ENCODE measurements around the gene LUZP2. TPM values are rescaled to one million over a fixed set of nuclear protein-coding genes. Genes with fewer than 3 reads are reported as not detected.

Gene LUZP2
- total RNA-seq, 3 donors from 2014 or later: 1.6 to 5.6 (median 4.4) TPM

DNA sequence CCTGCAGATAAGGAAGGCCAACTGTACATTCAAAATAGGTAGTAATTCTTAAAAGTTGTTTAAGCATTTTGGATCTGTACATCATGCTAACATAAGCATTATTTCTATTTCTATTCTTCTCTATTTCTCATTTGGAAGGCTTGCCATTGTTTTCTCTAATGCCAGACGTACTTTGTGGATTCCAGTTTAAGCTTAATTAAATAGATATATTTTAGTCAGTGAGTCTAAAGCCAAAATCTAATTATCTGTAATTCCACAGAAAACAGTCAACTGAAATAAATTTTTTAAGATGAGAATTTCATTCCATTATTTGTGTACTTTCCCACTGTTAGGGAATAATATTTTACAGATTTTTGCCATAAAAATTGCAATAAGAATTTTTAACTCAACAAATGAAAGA is 123.0 kb downstream of the LUZP2 start:
- TF ChIP-seq, protein P1, sequence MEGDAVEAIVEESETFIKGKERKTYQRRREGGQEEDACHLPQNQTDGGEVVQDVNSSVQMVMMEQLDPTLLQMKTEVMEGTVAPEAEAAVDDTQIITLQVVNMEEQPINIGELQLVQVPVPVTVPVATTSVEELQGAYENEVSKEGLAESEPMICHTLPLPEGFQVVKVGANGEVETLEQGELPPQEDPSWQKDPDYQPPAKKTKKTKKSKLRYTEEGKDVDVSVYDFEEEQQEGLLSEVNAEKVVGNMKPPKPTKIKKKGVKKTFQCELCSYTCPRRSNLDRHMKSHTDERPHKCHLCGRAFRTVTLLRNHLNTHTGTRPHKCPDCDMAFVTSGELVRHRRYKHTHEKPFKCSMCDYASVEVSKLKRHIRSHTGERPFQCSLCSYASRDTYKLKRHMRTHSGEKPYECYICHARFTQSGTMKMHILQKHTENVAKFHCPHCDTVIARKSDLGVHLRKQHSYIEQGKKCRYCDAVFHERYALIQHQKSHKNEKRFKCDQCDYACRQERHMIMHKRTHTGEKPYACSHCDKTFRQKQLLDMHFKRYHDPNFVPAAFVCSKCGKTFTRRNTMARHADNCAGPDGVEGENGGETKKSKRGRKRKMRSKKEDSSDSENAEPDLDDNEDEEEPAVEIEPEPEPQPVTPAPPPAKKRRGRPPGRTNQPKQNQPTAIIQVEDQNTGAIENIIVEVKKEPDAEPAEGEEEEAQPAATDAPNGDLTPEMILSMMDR (IDR thresholded peaks at IDR 0.05): no peak
- ATAC-seq: no peak
- no peaks in the 10 kb centered on the region for H3K9me3 ChIP-seq

DNA sequence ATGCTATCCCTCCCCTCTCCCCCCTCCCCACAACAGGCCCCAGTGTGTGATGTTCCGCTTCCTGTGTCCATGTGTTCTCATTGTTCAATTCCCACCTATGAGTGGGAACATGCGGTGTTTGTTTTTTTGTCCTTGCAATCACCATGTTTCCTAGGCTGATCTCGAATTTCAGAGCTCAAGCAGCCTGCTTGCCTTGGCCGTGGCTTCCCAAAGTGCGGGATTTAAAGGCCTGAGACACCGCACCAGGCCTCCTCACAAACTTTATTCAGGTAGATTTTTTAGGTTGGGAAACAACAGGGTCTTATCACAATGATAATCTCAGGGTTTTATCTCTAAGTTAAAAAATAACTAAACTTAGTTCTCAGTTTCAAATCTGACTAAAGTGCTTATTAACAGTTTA is 125.4 kb downstream of the LUZP2 start:
- no peaks in the 10 kb centered on the region for H3K9me3 ChIP-seq
- no peak for DNase-seq
- H3K4me1 ChIP-seq (ENCODE audit: low read depth): peaks cover 3% of the 10 kb centered on the region
- H3K36me3 ChIP-seq (ENCODE audit: low read depth): no peaks in the 10 kb centered on the region
- no peak overlapping the region for H3K4me3 ChIP-seq
- ATAC-seq: no peak
- intact Hi-C loops (cut with DNase I, micrococcal nuclease): no loop called here
- TF ChIP-seq, protein P1 (IDR thresholded peaks at IDR 0.05): no peak

More for the DNA sequence above, 123.0 kb downstream of the LUZP2 start:
- DNase-seq: no peak
- intact Hi-C loops (cut with DNase I, micrococcal nuclease): no loop called here
- H3K4me3 ChIP-seq: no peak overlapping the region
- no peaks in the 10 kb centered on the region for H3K36me3 ChIP-seq (ENCODE audit: low read depth)
- H3K4me1 ChIP-seq (ENCODE audit: low read depth): peaks cover 3% of the 10 kb centered on the region

DNA sequence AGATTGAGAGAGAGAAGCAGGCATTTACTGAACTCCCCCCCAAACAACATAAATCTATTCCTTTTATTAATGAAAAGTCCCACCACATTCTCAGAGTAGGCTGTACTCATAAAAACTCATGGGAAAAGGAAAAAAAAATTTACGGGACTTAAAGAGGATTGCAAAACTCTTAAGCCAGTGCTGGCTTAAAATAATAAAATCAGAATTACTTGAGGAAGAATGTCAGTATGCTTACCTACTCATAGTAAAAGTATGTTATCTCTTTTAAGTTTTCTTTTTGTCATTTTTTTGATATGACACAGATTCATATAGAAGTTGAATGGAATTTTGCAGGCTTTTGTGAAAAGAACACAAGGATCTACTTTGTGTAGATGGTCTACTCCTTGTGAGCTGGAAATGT is 126.3 kb downstream of the LUZP2 start:
- Histone ChIP-seq H3K4me3 (no peak overlapping the region), H3K36me3 (ENCODE audit: low read depth) (no peaks in the 10 kb centered on the region), H3K9me3 (no peaks in the 10 kb centered on the region), H3K4me1 (ENCODE audit: low read depth) (peaks cover 3% of the 10 kb centered on the region)
- intact Hi-C loops (cut with DNase I, micrococcal nuclease): no loop called here
- ATAC-seq (no peak), DNase-seq (no peak)
- TF ChIP-seq, protein P1 (IDR thresholded peaks at IDR 0.05): no peak

DNA sequence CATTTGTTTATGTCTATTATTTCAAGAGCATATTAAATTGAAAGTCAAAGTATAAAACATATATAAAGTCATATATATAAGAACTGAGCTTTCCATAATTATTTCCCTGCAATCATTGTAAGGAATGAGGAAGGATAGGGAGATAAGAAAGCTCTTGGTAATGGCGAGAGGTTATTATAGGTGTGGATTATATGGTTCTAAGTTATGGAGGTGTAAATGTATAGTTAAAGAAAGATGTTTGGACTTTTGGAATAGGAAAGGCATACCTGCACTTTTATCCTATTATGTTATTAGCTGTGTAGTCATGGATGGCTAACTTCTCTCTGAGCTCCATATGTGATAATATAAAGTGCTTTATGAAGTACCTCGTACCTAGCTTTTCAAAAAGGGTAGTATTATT is 127.6 kb downstream of the LUZP2 start:
- H3K36me3 ChIP-seq (ENCODE audit: low read depth): no peaks in the 10 kb centered on the region
- no peak overlapping the region for H3K4me3 ChIP-seq
- H3K9me3 ChIP-seq: no peaks in the 10 kb centered on the region
- peaks cover 3% of the 10 kb centered on the region for H3K4me1 ChIP-seq (ENCODE audit: low read depth)
- TF ChIP-seq, protein P1 (IDR thresholded peaks at IDR 0.05): no peak
- intact Hi-C loops (cut with DNase I, micrococcal nuclease): no loop called here
- no peak for DNase-seq
- peak; percentile 68 for ATAC-seq

DNA sequence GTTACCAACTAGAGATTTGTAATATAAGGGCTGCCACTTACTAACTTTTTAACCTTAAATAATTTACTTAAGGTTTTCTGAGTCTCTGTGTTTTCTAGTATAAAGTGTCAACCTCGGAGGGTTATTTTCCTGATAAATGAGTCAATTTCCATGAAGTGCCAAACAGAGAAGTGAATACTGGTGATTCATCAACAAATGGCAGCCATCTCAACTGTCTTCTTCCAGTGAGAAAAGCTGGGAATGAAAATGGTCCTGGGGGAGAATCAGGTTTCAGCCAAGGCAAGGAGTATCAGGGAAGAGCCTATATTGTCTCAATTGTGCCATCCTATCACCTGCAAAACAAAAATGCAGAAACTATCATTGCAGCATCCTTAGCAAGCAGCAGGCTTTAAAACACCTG is 129.1 kb downstream of the LUZP2 start:
- no peaks in the 10 kb centered on the region for H3K9me3 ChIP-seq
- intact Hi-C loops (cut with DNase I, micrococcal nuclease): no loop called here
- H3K4me1 ChIP-seq (ENCODE audit: low read depth): peaks cover 3% of the 10 kb centered on the region
- no peak for ATAC-seq
- no peak for DNase-seq
- H3K36me3 ChIP-seq (ENCODE audit: low read depth): no peaks in the 10 kb centered on the region
- TF ChIP-seq, protein P1 (IDR thresholded peaks at IDR 0.05): no peak
- no peak overlapping the region for H3K4me3 ChIP-seq

DNA sequence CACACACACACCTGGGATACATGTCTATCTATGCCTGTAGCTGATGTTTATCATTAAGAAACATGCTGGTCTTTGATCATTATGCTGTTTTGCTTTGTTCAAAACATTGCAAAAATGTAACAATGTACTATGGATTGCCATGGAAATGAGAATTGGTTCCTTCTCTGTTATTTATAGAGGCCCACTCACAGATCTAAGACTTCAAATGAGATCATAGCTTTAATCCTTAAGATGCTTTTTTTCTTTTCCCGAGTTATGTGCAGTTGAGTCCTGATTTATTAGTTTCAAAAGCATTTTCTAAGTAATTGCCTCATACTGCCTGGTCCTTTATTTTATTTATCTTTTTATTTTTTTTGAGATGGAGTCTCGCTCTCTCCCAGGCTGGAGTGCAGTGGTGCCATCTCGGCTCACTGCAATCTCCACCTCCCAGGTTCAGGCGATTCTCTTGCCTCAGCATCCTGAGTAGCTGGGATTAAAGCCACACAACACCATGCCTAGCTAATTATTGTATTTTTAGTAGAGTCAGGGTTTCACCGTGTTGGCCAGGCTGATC is 131.4 kb downstream of the LUZP2 start:
- no peak for ATAC-seq

More for the DNA sequence above, 131.4 kb downstream of the LUZP2 start:
- H3K4me1 ChIP-seq (ENCODE audit: low read depth): peaks cover 3% of the 10 kb centered on the region
- no peak for DNase-seq
- no peaks in the 10 kb centered on the region for H3K36me3 ChIP-seq (ENCODE audit: low read depth)
- no peaks in the 10 kb centered on the region for H3K9me3 ChIP-seq
- intact Hi-C loops (cut with DNase I, micrococcal nuclease): no loop called here
- no peak overlapping the region for H3K4me3 ChIP-seq
- TF ChIP-seq, protein P1 (IDR thresholded peaks at IDR 0.05): no peak
